Measurements from ENCODE around the gene DCBLD1. TPM values are rescaled to one million over a fixed set of nuclear protein-coding genes. Genes with fewer than 3 reads are reported as not detected.

Gene DCBLD1
- total and polyA plus RNA-seq, 4 donors = 2.7 to 10.4 (median 4.4) TPM

- Histone ChIP-seq H3K27ac (ENCODE audit: low read depth in 1 of 2, low read length in 2 of 2) (no peak overlapping the region), H3K36me3 (ENCODE audit: control insufficient read depth in 4 of 4, insufficient read depth in 3 of 4, low read depth in 1 of 4, low read length in 3 of 4) (no peaks in the 10 kb centered on the region), H3K4me1 (ENCODE audit: control insufficient read depth in 4 of 4, insufficient read depth in 4 of 4, low read length in 3 of 4) (no peaks in the 10 kb centered on the region), H3K9me3 (ENCODE audit: control insufficient read depth in 4 of 4, low read length in 3 of 4) (no peaks in the 10 kb centered on the region), H3K27me3 (ENCODE audit: control insufficient read depth in 4 of 4, insufficient read depth in 4 of 4, low read length in 3 of 4) (no peaks in the 10 kb centered on the region), H3K9ac (ENCODE audit: low read depth in 1 of 2, low read length in 2 of 2) (no peak overlapping the region), H3K4me3 (ENCODE audit: low read depth in 1 of 3, low read length in 3 of 3) (no peak overlapping the region)
- WGBS = 95% methylated on average over 3 of the region's 3 CpGs
- DNase-seq (ENCODE audit: low spot score) = no peak
- no peak for TF ChIP-seq ATF3 (IDR thresholded peaks at IDR 0.05)
- no peak for TF ChIP-seq JUND (IDR thresholded peaks at IDR 0.05)
- TF ChIP-seq HNF4G (IDR thresholded peaks at IDR 0.05) = no peak
- TF ChIP-seq CTCF (IDR thresholded peaks at IDR 0.05; ENCODE audit: low read depth, low read length, missing input control) = no peak
- TF ChIP-seq ZBTB33 (IDR thresholded peaks at IDR 0.05) = no peak
- TF ChIP-seq MAX (IDR thresholded peaks at IDR 0.05) = no peak
- TF ChIP-seq REST (IDR thresholded peaks at IDR 0.05) = no peak
- no peak for TF ChIP-seq FOXA2 (IDR thresholded peaks at IDR 0.05)
- no peak for TF ChIP-seq TAF1 (conservative IDR thresholded peaks at IDR 0.05)
- TF ChIP-seq YY1 (IDR thresholded peaks at IDR 0.05) = no peak
- no peak for TF ChIP-seq NR2F2 (IDR thresholded peaks at IDR 0.05)
- no peak for TF ChIP-seq SP1 (IDR thresholded peaks at IDR 0.05)
- TF ChIP-seq HNF4A (conservative IDR thresholded peaks at IDR 0.05) = no peak
Measured at GRCh38 chr6:117472667-117473066, 9.8 kb upstream of the DCBLD1 start.

GRCh38 chr6:117473401-117473800 is 9.1 kb upstream of the DCBLD1 start:
- WGBS = 95% methylated on average over 1 of the region's 1 CpG

More at GRCh38 chr6:117473401-117473800, 9.1 kb upstream of the DCBLD1 start:
- H3K36me3 ChIP-seq (ENCODE audit: control insufficient read depth in 4 of 4, insufficient read depth in 3 of 4, low read depth in 1 of 4, low read length in 3 of 4) = no peaks in the 10 kb centered on the region
- H3K27ac ChIP-seq (ENCODE audit: low read depth in 1 of 2, low read length in 2 of 2) = no peak overlapping the region
- no peaks in the 10 kb centered on the region for H3K27me3 ChIP-seq (ENCODE audit: control insufficient read depth in 4 of 4, insufficient read depth in 4 of 4, low read length in 3 of 4)
- TF ChIP-seq RAD21 (IDR thresholded peaks at IDR 0.05) (no peak), CTCF (IDR thresholded peaks at IDR 0.05; ENCODE audit: low read depth, low read length, missing input control) (no peak), MAX (IDR thresholded peaks at IDR 0.05) (no peak)
- no peaks in the 10 kb centered on the region for H3K9me3 ChIP-seq (ENCODE audit: control insufficient read depth in 4 of 4, low read length in 3 of 4)
- DNase-seq (ENCODE audit: low spot score) = no peak
- no peak overlapping the region for H3K9ac ChIP-seq (ENCODE audit: low read depth in 1 of 2, low read length in 2 of 2)
- no peak overlapping the region for H3K4me3 ChIP-seq (ENCODE audit: low read depth in 1 of 3, low read length in 3 of 3)
- peaks cover 0 to 6% (median 4%) of the 10 kb centered on the region in 4 donors for H3K4me1 ChIP-seq (ENCODE audit: control insufficient read depth in 4 of 4, insufficient read depth in 4 of 4, low read length in 3 of 4)

Data from liver (tissue), 9 donors.